Left hindlimb (tissue), 1 donor: ENCODE results near the gene SERINC1.
"Not testable (repeated sequence)": the region's sequence is repeated elsewhere in the genome, so short reads cannot be mapped to it uniquely, and the experiment has no call there.

Source experiments
- DNase-seq: peaks from one replicate; pipeline ENCODE4 v3.0.0-alpha.2; 2018

SERINC1 gene

GRCh38 chr6:122471107-122472021 lies at the start of gene SERINC1:
Gene SERINC1 (minus strand): TSS chr6:122471807. CDS start chr6:122471737, 70 bp downstream.
- DNase-seq = peak; percentile 96

GRCh38 chr6:122511193-122511924 lies 39.8 kb upstream of the SERINC1 start:
- no peak for DNase-seq

DNA sequence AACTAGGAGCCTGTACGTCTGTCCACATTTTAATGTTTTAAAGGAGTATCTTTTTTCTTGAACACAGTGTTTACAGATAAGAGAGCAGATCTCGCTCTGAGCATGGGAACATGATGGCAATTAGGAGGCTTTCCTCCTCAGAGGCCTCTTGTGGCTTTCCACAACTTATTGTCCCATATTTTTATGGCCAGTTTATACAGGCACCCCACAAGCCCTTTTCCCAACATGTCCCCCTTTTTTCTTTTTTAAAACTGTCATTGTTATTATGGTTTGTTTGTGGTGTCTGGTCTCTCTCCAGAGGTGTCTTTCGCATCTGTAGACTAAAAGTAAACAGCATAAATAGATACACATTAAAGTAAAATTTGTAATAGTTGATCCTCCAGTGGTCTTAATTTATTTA lies 33.6 kb upstream of the SERINC1 start:
- not testable (repeated sequence) for DNase-seq

- no peak for DNase-seq
Measured at GRCh38 chr6:122501475-122501874, 29.9 kb upstream of the SERINC1 start.

DNA sequence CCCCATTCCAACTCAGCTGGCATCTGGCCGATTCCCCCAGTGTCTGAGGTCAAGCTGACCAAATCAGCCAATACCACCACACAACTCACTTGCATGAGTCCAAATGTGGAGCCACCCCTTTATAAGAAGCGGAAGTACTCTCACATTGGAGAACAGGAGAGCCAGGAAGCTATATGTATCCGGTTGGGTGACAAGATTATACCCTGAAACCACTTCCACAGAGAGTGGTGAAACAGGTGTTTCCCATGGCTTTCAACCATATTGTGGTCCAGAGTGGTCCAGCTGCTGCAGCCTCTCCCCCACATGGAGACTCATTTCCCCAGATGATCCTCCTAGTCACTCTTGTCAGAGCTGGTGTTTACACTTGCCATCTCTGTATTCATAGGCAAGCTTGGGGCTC lies 24.0 kb upstream of the SERINC1 start:
- no peak for DNase-seq

- no peak for DNase-seq
Measured at GRCh38 chr6:122494665-122495272, 23.2 kb upstream of the SERINC1 start.

DNA sequence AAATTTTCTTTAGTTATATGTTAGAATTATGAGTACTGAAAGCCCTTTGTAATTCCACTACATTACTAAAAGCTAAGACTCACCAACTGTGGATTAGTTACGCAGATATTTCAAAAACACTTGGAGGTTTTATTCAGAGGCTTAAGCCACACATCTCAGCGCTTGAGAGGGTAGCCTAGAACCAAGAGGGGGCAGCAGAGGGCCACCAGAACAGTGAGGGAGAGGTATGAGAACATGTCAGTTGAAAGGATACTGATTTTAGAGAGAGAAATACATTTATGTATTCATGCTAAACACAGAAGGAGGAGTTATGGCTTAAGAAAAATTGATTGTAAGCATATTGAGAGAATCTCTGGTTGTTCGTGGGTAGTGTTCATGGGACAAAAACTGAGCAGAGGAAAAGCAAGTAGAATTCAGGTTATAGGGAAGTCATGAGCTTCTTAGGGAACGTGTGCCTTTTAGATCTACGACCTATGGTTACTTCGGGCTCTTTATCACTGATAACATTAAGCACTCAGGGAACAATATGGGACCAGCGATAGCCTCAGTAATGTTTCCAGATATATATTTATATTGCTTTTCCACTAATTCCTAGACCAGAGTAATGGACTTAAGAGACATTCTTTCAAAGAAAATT lies 20.4 kb upstream of the SERINC1 start:
- peak; percentile 78 for DNase-seq

- DNase-seq = no peak
Measured at GRCh38 chr6:122490607-122491006, 19.0 kb upstream of the SERINC1 start.

DNA sequence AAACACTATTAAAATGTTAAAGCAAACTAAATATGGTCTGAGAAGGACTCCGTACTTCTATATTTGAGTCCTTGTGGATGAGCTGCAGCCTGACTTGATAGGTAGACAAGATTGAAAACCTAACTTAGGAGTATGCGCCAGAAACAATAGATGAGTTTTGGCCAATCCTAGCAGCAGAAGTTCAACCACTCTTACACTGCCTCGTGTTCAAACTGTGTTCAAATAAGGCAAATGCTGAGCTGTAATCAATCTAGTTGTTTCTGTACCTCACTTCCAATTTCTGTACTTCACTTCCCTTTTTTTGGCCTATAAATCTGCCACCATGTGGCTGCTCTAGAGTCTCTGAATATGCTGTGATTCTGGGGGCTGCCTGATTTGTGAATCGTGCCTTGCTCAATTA lies 13.2 kb upstream of the SERINC1 start:
- no peak for DNase-seq

GRCh38 chr6:122482750-122483080 lies 11.1 kb upstream of the SERINC1 start:
- no peak for DNase-seq

GRCh38 chr6:122476131-122476530 lies 4.5 kb upstream of the SERINC1 start:
- DNase-seq = no peak

DNA sequence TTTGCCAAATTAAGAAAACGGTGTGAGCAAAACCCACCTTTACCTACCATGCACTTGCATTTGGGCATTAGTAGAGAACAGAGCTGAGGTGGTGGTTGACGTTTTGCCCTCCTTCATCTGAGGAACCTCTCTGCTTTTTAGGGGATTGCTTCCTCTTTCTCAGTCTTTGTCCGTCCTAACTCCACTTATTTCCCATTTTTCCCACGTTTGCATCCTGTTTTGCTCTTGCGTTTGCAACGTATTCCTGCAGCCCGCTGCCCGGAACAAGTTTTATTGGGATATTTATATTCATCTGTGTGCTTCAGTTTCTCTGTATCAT lies 374 bp upstream of the SERINC1 start:
- DNase-seq = no peak

GRCh38 chr6:122461885-122462284 lies 9.7 kb downstream of the SERINC1 start:
- no peak for DNase-seq

GRCh38 chr6:122459865-122460416 lies 11.7 kb downstream of the SERINC1 start:
- DNase-seq = not testable (repeated sequence)

DNA sequence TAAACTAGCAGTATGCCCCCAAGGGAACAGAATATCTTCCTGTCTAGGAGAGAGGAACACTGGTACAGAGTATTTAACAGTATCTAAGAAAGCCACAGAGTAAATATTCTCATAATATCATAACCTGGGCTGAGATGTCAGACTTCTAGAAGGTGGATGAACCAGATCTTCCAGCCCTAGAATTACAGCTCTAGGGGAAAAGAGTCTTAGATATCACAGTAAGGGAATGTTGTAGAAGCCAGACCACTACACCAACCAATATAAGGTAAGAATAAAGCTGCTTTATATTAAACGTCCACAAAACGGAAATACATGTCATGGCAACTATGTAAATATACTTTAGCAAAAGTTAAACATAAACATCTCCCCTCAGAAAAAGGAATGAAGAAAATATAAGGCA lies 12.4 kb downstream of the SERINC1 start:
- no peak for DNase-seq

GRCh38 chr6:122458087-122458486 lies 13.5 kb downstream of the SERINC1 start:
- no peak for DNase-seq

- DNase-seq = not testable (repeated sequence)
Measured at GRCh38 chr6:122455116-122455515, 16.5 kb downstream of the SERINC1 start.

DNA sequence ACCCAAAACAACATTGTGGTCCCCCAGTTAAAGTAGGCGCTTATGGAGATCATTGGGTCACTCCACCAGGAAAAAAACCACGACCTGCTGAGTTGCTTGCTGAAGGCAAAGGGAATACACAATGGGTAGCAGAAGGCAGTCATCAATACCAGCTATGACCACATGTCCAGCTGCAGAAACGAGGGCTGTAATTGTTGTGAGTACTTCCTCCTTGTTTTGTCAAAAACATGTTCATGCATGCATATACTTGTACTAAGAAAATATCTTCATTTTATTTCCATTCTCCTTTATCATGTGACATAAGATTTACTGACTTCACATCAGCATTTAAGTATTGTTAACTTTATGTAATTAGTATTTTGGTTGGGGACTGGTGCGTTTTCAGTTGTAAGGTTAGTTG lies 16.9 kb downstream of the SERINC1 start:
- DNase-seq = no peak

DNA sequence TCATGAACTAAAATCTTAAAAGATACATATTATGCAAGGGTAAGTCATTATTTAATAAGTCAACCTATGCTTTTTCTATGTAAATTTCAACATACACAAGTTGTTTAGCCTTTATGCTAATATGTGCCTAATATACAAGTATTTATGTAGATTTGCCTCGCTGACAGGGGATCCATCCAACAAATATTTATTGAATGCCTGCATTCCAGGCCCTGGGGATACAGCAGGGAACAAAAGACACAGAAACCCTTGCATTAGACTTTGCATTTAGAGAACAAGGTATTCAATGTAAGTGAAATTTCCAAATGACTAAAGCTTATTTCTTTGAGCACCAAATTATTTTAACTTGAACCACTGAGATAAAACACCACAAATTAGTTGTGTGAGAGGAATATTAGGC lies 19.1 kb downstream of the SERINC1 start:
- DNase-seq = no peak

DNA sequence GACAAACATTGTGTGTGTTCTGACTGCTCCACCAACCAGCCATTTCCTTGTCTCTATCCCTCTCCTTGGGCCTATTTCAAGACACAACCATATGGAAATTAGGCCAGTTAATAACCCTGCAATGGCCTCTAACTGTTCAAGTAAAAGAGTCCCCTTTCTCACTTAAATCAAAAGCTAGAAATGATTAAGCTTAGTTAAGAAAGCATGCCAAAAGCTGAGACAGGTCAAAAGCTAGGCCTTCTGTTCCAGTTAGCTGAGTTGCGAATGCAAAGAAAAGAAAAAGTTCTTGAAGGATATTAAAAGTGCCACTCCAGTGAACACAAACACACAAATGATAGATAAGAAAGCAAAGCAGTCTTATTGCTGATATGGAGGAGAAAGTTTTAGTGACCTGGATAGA lies 22.5 kb downstream of the SERINC1 start:
- DNase-seq = no peak

DNA sequence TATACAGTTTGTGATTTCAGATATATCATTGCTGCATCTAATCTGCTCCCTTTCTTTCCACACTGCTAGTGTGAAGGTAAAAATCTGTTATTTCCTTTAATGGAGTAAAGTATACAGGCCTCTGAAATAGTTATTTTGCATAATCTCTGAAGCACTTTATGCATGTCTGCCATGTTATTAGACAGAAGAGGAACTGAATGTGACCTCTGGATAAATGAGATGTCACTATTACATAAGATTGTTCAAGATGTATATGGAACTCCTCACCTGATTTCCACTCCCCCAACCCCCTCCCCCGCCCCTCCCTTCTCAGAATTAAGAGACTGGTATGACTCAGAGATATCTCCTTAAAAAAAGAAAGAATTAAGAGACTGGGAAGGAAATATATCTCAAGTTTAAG lies 26.3 kb downstream of the SERINC1 start:
- DNase-seq = no peak

DNA sequence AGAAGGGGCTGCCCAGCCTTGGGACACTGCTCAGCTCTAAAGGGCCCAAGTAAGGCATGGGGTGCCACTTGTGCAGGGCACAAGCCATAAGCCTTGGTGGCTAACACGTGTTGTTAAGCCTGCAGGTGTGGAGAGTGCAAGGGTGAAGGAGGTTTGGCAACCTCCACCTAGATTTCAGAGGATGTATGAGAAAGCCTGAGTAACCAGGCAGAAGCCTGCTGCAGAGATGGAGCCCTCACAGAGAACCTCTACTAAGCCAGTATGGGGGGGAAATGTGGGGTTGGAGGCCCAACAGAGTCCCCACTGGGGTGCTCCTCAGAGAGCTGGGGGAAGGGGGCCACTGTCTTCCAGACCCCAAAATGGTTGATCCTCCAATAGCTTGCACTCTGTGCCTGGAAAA lies 32.6 kb downstream of the SERINC1 start:
- DNase-seq = no peak

- no peak for DNase-seq
Measured at GRCh38 chr6:122432816-122433215, 38.8 kb downstream of the SERINC1 start.
